ENCODE data around the gene SLC4A4. TPM values are rescaled to one million over a fixed set of nuclear protein-coding genes. Genes with fewer than 3 reads are reported as not detected.

Gene SLC4A4
- polyA plus RNA-seq, 1 of the 3 experiments (the other 2 are of a cell fraction): not detected

- CTCF ChIA-PET: interaction anchor here (1.3 kb wide), 1 partner anchor 13 kb away, joined by 3 read pairs; no protein-coding TSS in a partner anchor
- Histone ChIP-seq H3K79me2 (ENCODE audit: insufficient read depth) (no peaks in the 10 kb centered on the region), H2AFZ (ENCODE audit: low read depth) (no peak overlapping the region), H3K27ac (ENCODE audit: low read depth in 2 of 2, low read length in 1 of 2) (no peak overlapping the region), H3K4me2 (no peak overlapping the region), H3K27me3 (ENCODE audit: insufficient read depth) (no peaks in the 10 kb centered on the region), H3K9ac (no peak overlapping the region), H3K36me3 (replicated peaks in 1 of 2; ENCODE audit: control insufficient read depth in 1 of 2, insufficient read depth in 2 of 2, low read length in 1 of 2) (no peaks in the 10 kb centered on the region), H3F3A (replicated peaks; ENCODE audit: insufficient read depth) (no peaks in the 10 kb centered on the region), H3K9me2 (no peaks in the 10 kb centered on the region), H3K9me3 (no peaks in the 10 kb centered on the region), H3K4me1 (ENCODE audit: control insufficient read depth in 1 of 2, insufficient read depth in 2 of 2, low read depth in 1 of 2, low read length in 1 of 2) (no peaks in the 10 kb centered on the region), H4K20me1 (ENCODE audit: insufficient read depth) (no peaks in the 10 kb centered on the region), H3K4me3 (ENCODE audit: low read depth in 2 of 2, low read length in 1 of 2) (no peak overlapping the region)
- WGBS (ENCODE audit: low lambda C conversion rate): 5% methylated on average over 3 of the region's 3 CpGs
- DNase-seq: no peak
- POLR2A ChIA-PET: interaction anchor here (0.6 kb wide), 1 partner anchor 20 kb away, joined by 3 read pairs; no protein-coding TSS in a partner anchor
- no peak for TF ChIP-seq ZBTB33 (IDR thresholded peaks at IDR 0.05; ENCODE audit: borderline replicate concordance, low read depth)
- no peak for TF ChIP-seq MAX (IDR thresholded peaks at IDR 0.05; ENCODE audit: low read depth)
- no peak for TF ChIP-seq NRF1 (IDR thresholded peaks at IDR 0.05; ENCODE audit: low read depth, low read length)
- no peak for TF ChIP-seq MXI1 (IDR thresholded peaks at IDR 0.05; ENCODE audit: low read depth, low read length)
- no peak for TF ChIP-seq RFX5 (IDR thresholded peaks at IDR 0.05; ENCODE audit: low read length)
- TF ChIP-seq USF1 (IDR thresholded peaks at IDR 0.05; ENCODE audit: borderline replicate concordance, low read depth): no peak
- TF ChIP-seq POLR2AphosphoS5 (IDR thresholded peaks at IDR 0.05; ENCODE audit: low read depth, low read length): no peak
Measured at GRCh38 chr4:71442336-71442735, 103.5 kb downstream of the SLC4A4 start.

- Histone ChIP-seq H3K36me3 (replicated peaks in 1 of 2; ENCODE audit: control insufficient read depth in 1 of 2, insufficient read depth in 2 of 2, low read length in 1 of 2) (no peaks in the 10 kb centered on the region), H3K27me3 (ENCODE audit: insufficient read depth) (no peaks in the 10 kb centered on the region), H3K9ac (no peak overlapping the region), H3F3A (replicated peaks; ENCODE audit: insufficient read depth) (no peaks in the 10 kb centered on the region), H4K20me1 (ENCODE audit: insufficient read depth) (no peaks in the 10 kb centered on the region), H3K4me2 (no peak overlapping the region), H3K27ac (ENCODE audit: low read depth in 2 of 2, low read length in 1 of 2) (no peak overlapping the region), H2AFZ (ENCODE audit: low read depth) (no peak overlapping the region), H3K9me3 (no peaks in the 10 kb centered on the region), H3K79me2 (ENCODE audit: insufficient read depth) (no peaks in the 10 kb centered on the region), H3K9me2 (no peaks in the 10 kb centered on the region), H3K4me1 (ENCODE audit: control insufficient read depth in 1 of 2, insufficient read depth in 2 of 2, low read depth in 1 of 2, low read length in 1 of 2) (no peaks in the 10 kb centered on the region), H3K4me3 (ENCODE audit: low read depth in 2 of 2, low read length in 1 of 2) (no peak overlapping the region)
- TF ChIP-seq SMC3 (IDR thresholded peaks at IDR 0.05; ENCODE audit: low read depth, low read length) (no peak), IRF3 (IDR thresholded peaks at IDR 0.05; ENCODE audit: low read depth, low read length) (no peak), REST (IDR thresholded peaks at IDR 0.05; ENCODE audit: low read depth, low read length) (no peak), FOXM1 (IDR thresholded peaks at IDR 0.05; ENCODE audit: low read depth) (no peak), RCOR1 (IDR thresholded peaks at IDR 0.05; ENCODE audit: low read length) (no peak)
- 2% methylated on average over 2 of the region's 2 CpGs for WGBS (ENCODE audit: low lambda C conversion rate)
- DNase-seq: no peak
- ChIA-PET POLR2A (no interaction called here), CTCF (no interaction called here)
Measured at GRCh38 chr4:71444395-71444794, 105.6 kb downstream of the SLC4A4 start.
